Neural progenitor cell (in vitro differentiated cells): Measurements from ENCODE around the gene GALNS.

Source experiments
- EZH2 ChIP-seq: fragments of 200-600 bp; sonication (generic); IDR thresholded peaks from 2 replicates; pipeline ENCODE4 v1.6.1; 2017; ENCODE audit warnings: antibody characterized with exemption, mild to moderate bottlenecking, moderate library complexity
- EZH2phosphoT487 ChIP-seq: fragments of 200-600 bp; sonication (generic); IDR thresholded peaks from 2 replicates; pipeline ENCODE4 v1.6.1; 2017; ENCODE audit warnings: antibody characterized with exemption
- TF ChIP-seq, protein P1 (sequence below): fragments of 200-600 bp; sonication (generic); IDR thresholded peaks from 2 replicates; pipeline ENCODE4 v1.5.1; 2017; ENCODE audit warnings: antibody characterized with exemption, mild to moderate bottlenecking

DNA sequence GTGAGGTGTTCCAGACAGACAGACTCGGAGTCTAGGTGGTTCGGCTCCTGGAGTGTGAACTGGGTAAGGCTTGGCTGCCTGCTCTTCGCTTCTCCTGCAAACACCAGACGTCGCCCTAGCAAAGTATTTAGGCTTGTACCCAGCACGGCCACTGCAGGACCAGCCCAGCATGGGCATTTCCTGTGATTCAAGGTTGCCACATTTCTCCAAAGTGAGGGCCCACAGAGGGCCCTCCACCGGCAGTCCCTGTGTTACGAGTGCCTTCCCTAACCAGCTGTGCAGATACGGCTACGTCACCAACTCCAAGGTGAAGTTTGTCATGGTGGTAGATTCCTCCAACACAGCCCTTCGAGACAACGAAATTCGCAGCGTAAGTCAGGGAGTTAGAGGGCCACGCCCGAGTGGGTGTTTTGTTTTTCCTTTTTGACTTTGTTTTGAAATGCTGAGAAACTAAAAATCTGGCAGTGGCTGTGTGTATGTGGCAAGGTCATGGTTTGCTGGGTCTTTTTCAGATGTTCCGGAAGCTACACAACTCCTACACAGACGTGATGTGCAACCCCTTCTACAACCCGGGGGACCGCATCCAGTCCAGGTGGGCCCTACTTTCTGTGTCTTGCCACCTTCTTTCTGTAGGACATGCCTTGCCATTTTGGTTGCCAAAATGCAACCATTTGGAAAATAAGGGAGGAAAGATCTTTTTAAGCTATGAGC, 2.8 kb upstream of the GALNS start:
- TF ChIP-seq, protein P1, sequence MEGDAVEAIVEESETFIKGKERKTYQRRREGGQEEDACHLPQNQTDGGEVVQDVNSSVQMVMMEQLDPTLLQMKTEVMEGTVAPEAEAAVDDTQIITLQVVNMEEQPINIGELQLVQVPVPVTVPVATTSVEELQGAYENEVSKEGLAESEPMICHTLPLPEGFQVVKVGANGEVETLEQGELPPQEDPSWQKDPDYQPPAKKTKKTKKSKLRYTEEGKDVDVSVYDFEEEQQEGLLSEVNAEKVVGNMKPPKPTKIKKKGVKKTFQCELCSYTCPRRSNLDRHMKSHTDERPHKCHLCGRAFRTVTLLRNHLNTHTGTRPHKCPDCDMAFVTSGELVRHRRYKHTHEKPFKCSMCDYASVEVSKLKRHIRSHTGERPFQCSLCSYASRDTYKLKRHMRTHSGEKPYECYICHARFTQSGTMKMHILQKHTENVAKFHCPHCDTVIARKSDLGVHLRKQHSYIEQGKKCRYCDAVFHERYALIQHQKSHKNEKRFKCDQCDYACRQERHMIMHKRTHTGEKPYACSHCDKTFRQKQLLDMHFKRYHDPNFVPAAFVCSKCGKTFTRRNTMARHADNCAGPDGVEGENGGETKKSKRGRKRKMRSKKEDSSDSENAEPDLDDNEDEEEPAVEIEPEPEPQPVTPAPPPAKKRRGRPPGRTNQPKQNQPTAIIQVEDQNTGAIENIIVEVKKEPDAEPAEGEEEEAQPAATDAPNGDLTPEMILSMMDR = no peak
- TF ChIP-seq EZH2 = no peak
- TF ChIP-seq EZH2phosphoT487 = no peak
